ENCODE data around the gene MSRB3. TPM values are rescaled to one million over a fixed set of nuclear protein-coding genes. Genes with fewer than 3 reads are reported as not detected.
"Not testable (repeated sequence)": the region's sequence is repeated elsewhere in the genome, so short reads cannot be mapped to it uniquely, and the experiment has no call there.

MSRB3 gene
- total and polyA plus RNA-seq, 12 donors: 44.7 to 169 (median 119) TPM

- WGBS, 2 donors: 72 to 74% methylated on average over 2 of the region's 2 CpGs
- H3K4me3 ChIP-seq: no peak overlapping the region
- H3K4me1 ChIP-seq: peaks cover 0 to 26% (median 14%) of the 10 kb centered on the region in 9 donors
- ATAC-seq: no peak
- H3K36me3 ChIP-seq: peaks cover 0 to 30% (median 6%) of the 10 kb centered on the region in 9 donors
- intact Hi-C loops (cut with DNase I): no loop called here
- no peaks in the 10 kb centered on the region for H3K9me3 ChIP-seq
- no peaks in the 10 kb centered on the region for H3K27me3 ChIP-seq
- no peak for TF ChIP-seq CTCF (IDR thresholded peaks at IDR 0.05)
- H3K27ac ChIP-seq: no peak overlapping the region
- no peak for DNase-seq
These were observed 172.1 kb downstream of the MSRB3 start for GRCh38 chr12:65450625-65451024.

GRCh38 chr12:65454115-65454787, 175.8 kb downstream of the MSRB3 start:
- TF ChIP-seq CTCF (IDR thresholded peaks at IDR 0.05): no peak
- DNase-seq (no peak), ATAC-seq (no peak)
- no peak overlapping the region for H3K4me3 ChIP-seq
- H3K27me3 ChIP-seq: no peaks in the 10 kb centered on the region
- peaks cover 0 to 18% (median 12%) of the 10 kb centered on the region in 9 donors for H3K4me1 ChIP-seq
- H3K27ac ChIP-seq: no peak overlapping the region
- H3K9me3 ChIP-seq: peaks cover 0 to 6% (median 0%) of the 10 kb centered on the region in 11 donors
- H3K36me3 ChIP-seq: peaks cover 0 to 64% (median 6%) of the 10 kb centered on the region in 9 donors
- WGBS, 2 donors: 96 to 98% methylated on average over 1 of the region's 1 CpG
- intact Hi-C loops (cut with DNase I): no loop called here

GRCh38 chr12:65457341-65457740, 178.9 kb downstream of the MSRB3 start:
- H3K9me3 ChIP-seq; H3K27ac ChIP-seq; intact Hi-C loops (cut with DNase I); H3K27me3 ChIP-seq; DNase-seq; ATAC-seq; H3K4me1 ChIP-seq; H3K4me3 ChIP-seq: not testable (repeated sequence)
- H3K36me3 ChIP-seq: peaks cover 0 to 87% (median 6%) of the 10 kb centered on the region in 9 donors

GRCh38 chr12:65458718-65459117, 180.2 kb downstream of the MSRB3 start:
- no peak for DNase-seq
- H3K27me3 ChIP-seq: no peaks in the 10 kb centered on the region
- H3K36me3 ChIP-seq: peaks cover 0 to 94% (median 9%) of the 10 kb centered on the region in 9 donors
- H3K27ac ChIP-seq: no peak overlapping the region
- no peak for ATAC-seq
- TF ChIP-seq CTCF (IDR thresholded peaks at IDR 0.05): no peak
- intact Hi-C loops (cut with DNase I): no loop called here
- H3K4me1 ChIP-seq: no peaks in the 10 kb centered on the region
- peaks cover 0 to 6% (median 0%) of the 10 kb centered on the region in 11 donors for H3K9me3 ChIP-seq
- H3K4me3 ChIP-seq: no peak overlapping the region
- WGBS, 2 donors: 98 to 100% methylated on average over 2 of the region's 2 CpGs

GRCh38 chr12:65459545-65459944, 181.1 kb downstream of the MSRB3 start:
- TF ChIP-seq CTCF (IDR thresholded peaks at IDR 0.05): no peak
- intact Hi-C loops (cut with DNase I): no loop called here
- ATAC-seq (no peak), DNase-seq (no peak)
- Histone ChIP-seq H3K4me1 (no peaks in the 10 kb centered on the region), H3K9me3 (peaks cover 0 to 6% (median 0%) of the 10 kb centered on the region in 11 donors), H3K27ac (no peak overlapping the region), H3K27me3 (no peaks in the 10 kb centered on the region), H3K4me3 (no peak overlapping the region), H3K36me3 (peaks cover 0 to 94% (median 10%) of the 10 kb centered on the region in 9 donors)
